Transverse colon (tissue), 4 donors: ENCODE measurements around the gene ATG13.

Experiments
- CTCF ChIP-seq, 5 experiments: fragments of 200-600 bp in 3 of 5; fragments of 450-650 bp in 2 of 5; sonication (generic) in 3 of 5; IDR thresholded peaks; 1 replicate in 2 of 5; 2 replicates in 3 of 5; pipeline ENCODE4 v1.5.1; 2016 to 2017; ENCODE audit warnings: antibody characterized with exemption in 5 of 5, inconsistent platforms in 3 of 5, mild to moderate bottlenecking in 2 of 5, moderate library complexity in 1 of 5
- EP300 ChIP-seq: sonication (generic); formaldehyde crosslinking; IDR thresholded peaks from one replicate; pipeline ENCODE4 v1.6.1; 2017; ENCODE audit warnings: antibody characterized with exemption, low read depth
- POLR2A ChIP-seq: fragments of 450-650 bp; IDR thresholded peaks from one replicate; pipeline ENCODE4 v1.6.1; 2016; ENCODE audit warnings: antibody characterized with exemption, mild to moderate bottlenecking, moderate library complexity
- POLR2AphosphoS5 ChIP-seq, 3 donors: sonication (generic); formaldehyde crosslinking; IDR thresholded peaks; one replicate each; pipeline ENCODE4 v1.6.1; 2016; ENCODE audit warnings: antibody characterized with exemption in 3 of 3

- no peak for TF ChIP-seq CTCF (IDR thresholded peaks at IDR 0.05)
- TF ChIP-seq EP300, result no peak
- no peak for TF ChIP-seq POLR2AphosphoS5 (IDR thresholded peaks at IDR 0.05)
- no peak for TF ChIP-seq POLR2A
Measured at GRCh38 chr11:46690702-46691101, 73.3 kb downstream of the ATG13 start.
